Measurements from ENCODE around the gene FAM83B.

FAM83B gene

DNA sequence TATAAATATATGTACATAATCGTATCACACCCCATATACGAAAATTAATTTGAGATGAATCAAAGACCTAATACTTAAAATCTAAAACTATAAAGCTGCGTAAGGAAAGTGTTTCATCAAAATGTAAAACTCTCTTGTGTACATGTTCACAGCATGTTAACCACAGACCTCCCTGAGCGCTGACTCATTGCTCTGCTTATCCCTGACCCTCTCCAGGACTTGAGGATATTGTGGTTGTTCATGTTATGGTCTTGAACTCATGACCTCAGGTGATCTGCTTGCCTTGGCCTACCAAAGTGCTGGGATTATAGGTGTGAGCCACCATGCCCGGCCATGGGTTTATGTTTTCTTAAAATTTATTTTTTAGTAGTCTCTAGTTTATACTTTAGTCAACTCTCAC lies 14.2 kb downstream of the FAM83B start:
- POLR2A ChIA-PET, result no interaction called here
- no peak overlapping the region for H3K4me3 ChIP-seq (ENCODE audit: low read depth, low read length)

DNA sequence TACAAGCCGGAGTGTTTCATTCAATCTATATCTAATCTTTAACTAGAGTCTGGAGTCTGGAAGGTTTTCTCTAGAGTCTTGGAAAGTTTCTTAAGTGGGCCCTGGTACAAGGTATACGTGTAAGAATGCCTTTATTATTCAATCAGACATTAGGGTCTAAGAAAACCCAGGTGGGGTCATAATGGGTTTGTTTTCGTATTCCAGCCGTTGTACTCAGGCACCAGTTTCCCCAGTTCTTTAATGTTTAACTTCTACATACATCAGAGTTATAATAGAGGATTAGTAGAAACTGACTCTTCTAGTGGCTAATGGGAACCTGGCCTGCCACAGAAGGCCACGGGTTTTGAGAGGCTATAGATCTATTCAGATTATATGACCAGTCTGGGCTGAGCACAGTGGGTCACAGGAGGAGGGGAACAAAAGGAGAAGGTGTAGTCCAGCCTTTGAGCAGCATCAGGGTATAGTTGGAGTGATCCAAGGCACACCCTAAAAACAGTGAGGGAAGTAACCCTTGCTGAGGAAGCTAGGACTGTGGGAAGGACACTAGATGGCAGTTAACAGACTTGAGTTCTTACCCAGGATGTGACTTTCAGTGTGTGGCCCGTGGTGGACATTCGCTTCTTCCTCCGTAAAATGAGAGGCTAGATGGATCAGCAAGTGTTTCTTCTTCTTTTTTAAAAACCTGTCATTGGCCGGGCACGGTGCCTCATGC lies 15.5 kb downstream of the FAM83B start:
- Histone ChIP-seq H3K4me3 (ENCODE audit: low read depth, low read length) (no peak overlapping the region), H3K9me3 (ENCODE audit: control insufficient read depth, insufficient read depth, low read depth, low read length) (no peaks in the 10 kb centered on the region), H3K36me3 (ENCODE audit: control insufficient read depth in 2 of 2, insufficient read depth in 1 of 2, low read length in 2 of 2) (no peaks in the 10 kb centered on the region), H3K4me1 (ENCODE audit: control insufficient read depth, insufficient read depth, low read length) (peaks cover 10% of the 10 kb centered on the region; the same call in 1 of the 2 replicates), H3K27ac (ENCODE audit: extremely low read depth, low read depth, low read length) (no peak overlapping the region)
- ChIA-PET POLR2A (interaction anchor here (0.9 kb wide), 1 partner anchor 12 kb away, joined by 6 read pairs; no protein-coding TSS in a partner anchor), CTCF (interaction anchor here (0.6 kb wide), 1 partner anchor 1796 kb away, joined by 3 read pairs; no protein-coding TSS in a partner anchor)
- TF ChIP-seq PRDM1 (tag by site-specific recombination; IDR thresholded peaks at IDR 0.05), result no peak
- TF ChIP-seq ZNF433 (tag by site-specific recombination; IDR thresholded peaks at IDR 0.05; ENCODE audit: low read depth), result no peak
- TF ChIP-seq ZNF473 (tag by site-specific recombination; IDR thresholded peaks at IDR 0.05), result no peak
- no peak for TF ChIP-seq ZNF10 (tag by site-specific recombination; IDR thresholded peaks at IDR 0.05)
- no peak for TF ChIP-seq KLF8 (tag by site-specific recombination; IDR thresholded peaks at IDR 0.05)
- no peak for TF ChIP-seq ZNF274 (IDR thresholded peaks at IDR 0.05; ENCODE audit: low read length)
- no peak for TF ChIP-seq ZNF274 (tag by site-specific recombination; IDR thresholded peaks at IDR 0.05; ENCODE audit: borderline replicate concordance)
- no peak for TF ChIP-seq ZNF121 (tag by site-specific recombination; IDR thresholded peaks at IDR 0.05)
- TF ChIP-seq, protein P1, sequence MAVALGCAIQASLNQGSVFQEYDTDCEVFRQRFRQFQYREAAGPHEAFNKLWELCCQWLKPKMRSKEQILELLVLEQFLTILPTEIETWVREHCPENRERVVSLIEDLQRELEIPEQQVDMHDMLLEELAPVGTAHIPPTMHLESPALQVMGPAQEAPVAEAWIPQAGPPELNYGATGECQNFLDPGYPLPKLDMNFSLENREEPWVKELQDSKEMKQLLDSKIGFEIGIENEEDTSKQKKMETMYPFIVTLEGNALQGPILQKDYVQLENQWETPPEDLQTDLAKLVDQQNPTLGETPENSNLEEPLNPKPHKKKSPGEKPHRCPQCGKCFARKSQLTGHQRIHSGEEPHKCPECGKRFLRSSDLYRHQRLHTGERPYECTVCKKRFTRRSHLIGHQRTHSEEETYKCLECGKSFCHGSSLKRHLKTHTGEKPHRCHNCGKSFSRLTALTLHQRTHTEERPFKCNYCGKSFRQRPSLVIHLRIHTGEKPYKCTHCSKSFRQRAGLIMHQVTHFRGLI (tag by site-specific recombination; IDR thresholded peaks at IDR 0.05), result no peak
- no peak for TF ChIP-seq ZNF404 (tag by site-specific recombination; IDR thresholded peaks at IDR 0.05)
- TF ChIP-seq ZNF266 (tag by site-specific recombination; IDR thresholded peaks at IDR 0.05; ENCODE audit: low read depth), result no peak
- no peak for TF ChIP-seq SCRT2 (tag by site-specific recombination; IDR thresholded peaks at IDR 0.05)
- TF ChIP-seq ZNF248 (tag by site-specific recombination; IDR thresholded peaks at IDR 0.05), result no peak
- TF ChIP-seq, protein P2, sequence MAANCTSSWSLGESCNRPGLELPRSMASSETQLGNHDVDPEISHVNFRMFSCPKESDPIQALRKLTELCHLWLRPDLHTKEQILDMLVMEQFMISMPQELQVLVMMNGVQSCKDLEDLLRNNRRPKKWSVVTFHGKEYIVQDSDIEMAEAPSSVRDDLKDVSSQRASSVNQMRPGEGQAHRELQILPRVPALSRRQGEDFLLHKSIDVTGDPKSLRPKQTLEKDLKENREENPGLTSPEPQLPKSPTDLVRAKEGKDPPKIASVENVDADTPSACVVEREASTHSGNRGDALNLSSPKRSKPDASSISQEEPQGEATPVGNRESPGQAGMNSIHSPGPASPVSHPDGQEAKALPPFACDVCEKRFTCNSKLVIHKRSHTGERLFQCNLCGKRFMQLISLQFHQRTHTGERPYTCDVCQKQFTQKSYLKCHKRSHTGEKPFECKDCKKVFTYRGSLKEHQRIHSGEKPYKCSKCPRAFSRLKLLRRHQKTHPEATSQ (tag by site-specific recombination; IDR thresholded peaks at IDR 0.05), result no peak
- TF ChIP-seq ZNF112 (tag by site-specific recombination; IDR thresholded peaks at IDR 0.05), result no peak
- no peak for TF ChIP-seq ZNF114 (tag by site-specific recombination; IDR thresholded peaks at IDR 0.05)
- no peak for TF ChIP-seq ZIC2 (tag by site-specific recombination; IDR thresholded peaks at IDR 0.05)
- no peak for TF ChIP-seq ZNF654 (tag by site-specific recombination; IDR thresholded peaks at IDR 0.05; ENCODE audit: low read depth)

More for the DNA sequence above, 14.2 kb downstream of the FAM83B start:
- TF ChIP-seq ZNF416 (tag by site-specific recombination; IDR thresholded peaks at IDR 0.05), result no peak
- TF ChIP-seq, protein P3, sequence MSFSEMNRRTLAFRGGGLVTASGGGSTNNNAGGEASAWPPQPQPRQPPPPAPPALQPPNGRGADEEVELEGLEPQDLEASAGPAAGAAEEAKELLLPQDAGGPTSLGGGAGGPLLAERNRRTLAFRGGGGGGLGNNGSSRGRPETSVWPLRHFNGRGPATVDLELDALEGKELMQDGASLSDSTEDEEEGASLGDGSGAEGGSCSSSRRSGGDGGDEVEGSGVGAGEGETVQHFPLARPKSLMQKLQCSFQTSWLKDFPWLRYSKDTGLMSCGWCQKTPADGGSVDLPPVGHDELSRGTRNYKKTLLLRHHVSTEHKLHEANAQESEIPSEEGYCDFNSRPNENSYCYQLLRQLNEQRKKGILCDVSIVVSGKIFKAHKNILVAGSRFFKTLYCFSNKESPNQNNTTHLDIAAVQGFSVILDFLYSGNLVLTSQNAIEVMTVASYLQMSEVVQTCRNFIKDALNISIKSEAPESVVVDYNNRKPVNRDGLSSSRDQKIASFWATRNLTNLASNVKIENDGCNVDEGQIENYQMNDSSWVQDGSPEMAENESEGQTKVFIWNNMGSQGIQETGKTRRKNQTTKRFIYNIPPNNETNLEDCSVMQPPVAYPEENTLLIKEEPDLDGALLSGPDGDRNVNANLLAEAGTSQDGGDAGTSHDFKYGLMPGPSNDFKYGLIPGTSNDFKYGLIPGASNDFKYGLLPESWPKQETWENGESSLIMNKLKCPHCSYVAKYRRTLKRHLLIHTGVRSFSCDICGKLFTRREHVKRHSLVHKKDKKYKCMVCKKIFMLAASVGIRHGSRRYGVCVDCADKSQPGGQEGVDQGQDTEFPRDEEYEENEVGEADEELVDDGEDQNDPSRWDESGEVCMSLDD (tag by site-specific recombination; IDR thresholded peaks at IDR 0.05), result no peak
- no peak for TF ChIP-seq ZNF837 (tag by site-specific recombination; IDR thresholded peaks at IDR 0.05)
- no peak for TF ChIP-seq ZIC2 (tag by site-specific recombination; IDR thresholded peaks at IDR 0.05)
- TF ChIP-seq, protein P4, sequence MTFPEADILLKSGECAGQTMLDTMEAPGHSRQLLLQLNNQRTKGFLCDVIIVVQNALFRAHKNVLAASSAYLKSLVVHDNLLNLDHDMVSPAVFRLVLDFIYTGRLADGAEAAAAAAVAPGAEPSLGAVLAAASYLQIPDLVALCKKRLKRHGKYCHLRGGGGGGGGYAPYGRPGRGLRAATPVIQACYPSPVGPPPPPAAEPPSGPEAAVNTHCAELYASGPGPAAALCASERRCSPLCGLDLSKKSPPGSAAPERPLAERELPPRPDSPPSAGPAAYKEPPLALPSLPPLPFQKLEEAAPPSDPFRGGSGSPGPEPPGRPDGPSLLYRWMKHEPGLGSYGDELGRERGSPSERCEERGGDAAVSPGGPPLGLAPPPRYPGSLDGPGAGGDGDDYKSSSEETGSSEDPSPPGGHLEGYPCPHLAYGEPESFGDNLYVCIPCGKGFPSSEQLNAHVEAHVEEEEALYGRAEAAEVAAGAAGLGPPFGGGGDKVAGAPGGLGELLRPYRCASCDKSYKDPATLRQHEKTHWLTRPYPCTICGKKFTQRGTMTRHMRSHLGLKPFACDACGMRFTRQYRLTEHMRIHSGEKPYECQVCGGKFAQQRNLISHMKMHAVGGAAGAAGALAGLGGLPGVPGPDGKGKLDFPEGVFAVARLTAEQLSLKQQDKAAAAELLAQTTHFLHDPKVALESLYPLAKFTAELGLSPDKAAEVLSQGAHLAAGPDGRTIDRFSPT (tag by site-specific recombination; IDR thresholded peaks at IDR 0.05), result no peak
- TF ChIP-seq ZNF571 (tag by site-specific recombination; IDR thresholded peaks at IDR 0.05), result no peak
- CTCF ChIA-PET, result interaction anchor here (1.2 to 1.6 kb wide), 2 partner anchors 143 to 875 kb away, joined by 3 to 7 read pairs; no protein-coding TSS in a partner anchor
- H3K4me1 ChIP-seq (ENCODE audit: control insufficient read depth, insufficient read depth, low read length), result peaks cover 10% of the 10 kb centered on the region; the same call in 1 of the 2 replicates
- no peak overlapping the region for H3K27ac ChIP-seq (ENCODE audit: extremely low read depth, low read depth, low read length)
- H3K36me3 ChIP-seq (ENCODE audit: control insufficient read depth in 2 of 2, insufficient read depth in 1 of 2, low read length in 2 of 2), result no peaks in the 10 kb centered on the region
- H3K9me3 ChIP-seq (ENCODE audit: control insufficient read depth, insufficient read depth, low read depth, low read length), result no peaks in the 10 kb centered on the region

All from HEK293 (cell line).